Fibroblast of skin of right biceps (primary cell): Measurements from ENCODE around the gene MVK.

Experiments
- DNase-seq: peaks from one replicate; pipeline ENCODE4 v3.0.0-alpha.2; 2013

Gene MVK

GRCh38 chr12:109638735-109639134, 65.1 kb downstream of the MVK start:
- no peak for DNase-seq

GRCh38 chr12:109639151-109639872, 65.7 kb downstream of the MVK start:
- no peak for DNase-seq

- DNase-seq = no peak
Measured at GRCh38 chr12:109640961-109641360, 67.4 kb downstream of the MVK start.

- no peak for DNase-seq
Measured at GRCh38 chr12:109641422-109641821, 67.8 kb downstream of the MVK start.

GRCh38 chr12:109642506-109643132, 69.0 kb downstream of the MVK start:
- DNase-seq = no peak

- DNase-seq = no peak
Measured at GRCh38 chr12:109645194-109645593, 71.6 kb downstream of the MVK start.

- DNase-seq = no peak
Measured at GRCh38 chr12:109645708-109646107, 72.1 kb downstream of the MVK start.
